ENCODE results near the gene CASP6.

The CASP6 gene

DNA sequence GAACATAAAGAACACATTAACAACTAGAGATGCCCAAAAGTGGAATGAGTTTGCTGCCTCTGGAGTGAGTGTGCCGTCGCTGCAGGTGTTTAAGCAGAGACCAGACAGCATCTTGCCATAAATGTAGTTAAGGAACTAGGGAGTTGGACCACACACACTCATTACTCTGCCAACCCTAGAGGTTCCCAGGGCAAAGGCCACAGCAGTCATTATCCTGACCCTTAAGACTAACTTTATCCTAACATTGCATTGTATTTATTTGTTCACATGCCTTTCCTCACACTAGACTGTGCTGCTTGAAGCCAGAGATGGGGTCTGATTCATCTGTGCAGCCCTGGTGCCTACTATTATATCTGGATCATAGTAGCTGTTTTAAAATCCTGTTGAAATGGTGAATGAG lies 43.5 kb upstream of the CASP6 start:
- no peak overlapping the region for H3K4me3 ChIP-seq (replicated peaks; ENCODE audit: low read depth, low read length)
- DNase-seq (ENCODE audit: low read depth) = no peak
- TF ChIP-seq, protein P1, sequence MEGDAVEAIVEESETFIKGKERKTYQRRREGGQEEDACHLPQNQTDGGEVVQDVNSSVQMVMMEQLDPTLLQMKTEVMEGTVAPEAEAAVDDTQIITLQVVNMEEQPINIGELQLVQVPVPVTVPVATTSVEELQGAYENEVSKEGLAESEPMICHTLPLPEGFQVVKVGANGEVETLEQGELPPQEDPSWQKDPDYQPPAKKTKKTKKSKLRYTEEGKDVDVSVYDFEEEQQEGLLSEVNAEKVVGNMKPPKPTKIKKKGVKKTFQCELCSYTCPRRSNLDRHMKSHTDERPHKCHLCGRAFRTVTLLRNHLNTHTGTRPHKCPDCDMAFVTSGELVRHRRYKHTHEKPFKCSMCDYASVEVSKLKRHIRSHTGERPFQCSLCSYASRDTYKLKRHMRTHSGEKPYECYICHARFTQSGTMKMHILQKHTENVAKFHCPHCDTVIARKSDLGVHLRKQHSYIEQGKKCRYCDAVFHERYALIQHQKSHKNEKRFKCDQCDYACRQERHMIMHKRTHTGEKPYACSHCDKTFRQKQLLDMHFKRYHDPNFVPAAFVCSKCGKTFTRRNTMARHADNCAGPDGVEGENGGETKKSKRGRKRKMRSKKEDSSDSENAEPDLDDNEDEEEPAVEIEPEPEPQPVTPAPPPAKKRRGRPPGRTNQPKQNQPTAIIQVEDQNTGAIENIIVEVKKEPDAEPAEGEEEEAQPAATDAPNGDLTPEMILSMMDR (IDR thresholded peaks at IDR 0.05; ENCODE audit: low read length, missing control alignments) = no peak

DNA sequence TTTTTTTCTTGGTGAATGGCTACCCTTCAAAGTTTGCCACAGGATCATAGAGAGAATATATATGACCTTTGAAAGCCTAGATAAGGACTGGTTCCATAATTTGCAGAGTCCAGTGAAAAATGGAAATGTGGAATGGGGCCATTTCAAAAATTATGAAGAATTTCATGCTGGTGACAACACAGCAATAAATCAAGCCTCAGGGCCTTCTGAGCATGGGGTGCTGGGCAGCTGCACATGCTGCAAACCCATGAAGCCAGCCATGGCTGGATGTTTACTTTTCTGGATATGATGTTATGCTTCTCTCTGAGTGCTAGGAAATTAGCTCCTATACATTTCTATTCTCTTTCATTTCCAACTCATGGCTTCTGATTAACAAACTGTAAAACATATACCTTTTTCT lies 42.6 kb upstream of the CASP6 start:
- H3K4me3 ChIP-seq (replicated peaks; ENCODE audit: low read depth, low read length) = no peak overlapping the region
- no peak for DNase-seq (ENCODE audit: low read depth)
- TF ChIP-seq, protein P1 (IDR thresholded peaks at IDR 0.05; ENCODE audit: low read length, missing control alignments) = no peak

DNA sequence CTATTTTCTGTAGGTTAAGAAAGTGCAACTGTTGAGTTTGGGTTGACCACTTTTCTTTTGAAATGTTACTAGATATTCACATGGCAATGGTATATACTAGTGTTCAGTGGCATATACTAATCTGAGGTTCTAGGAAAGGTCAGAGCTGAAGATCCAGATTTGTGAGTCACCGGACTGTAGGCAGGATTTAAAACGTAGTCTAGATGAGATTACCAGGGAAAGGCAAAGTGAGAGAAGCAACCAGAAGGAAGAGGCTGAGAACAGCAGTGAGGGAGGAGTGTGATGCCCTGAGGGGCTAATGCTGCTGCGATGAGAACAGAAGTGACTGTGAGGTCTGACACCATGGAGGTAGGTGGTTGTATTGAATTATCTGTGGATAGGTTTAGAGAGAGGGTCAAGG lies 36.3 kb upstream of the CASP6 start:
- TF ChIP-seq, protein P1 (IDR thresholded peaks at IDR 0.05; ENCODE audit: low read length, missing control alignments) = no peak
- peak; percentile 21 for DNase-seq (ENCODE audit: low read depth)
- H3K4me3 ChIP-seq (replicated peaks; ENCODE audit: low read depth, low read length) = no peak overlapping the region

DNA sequence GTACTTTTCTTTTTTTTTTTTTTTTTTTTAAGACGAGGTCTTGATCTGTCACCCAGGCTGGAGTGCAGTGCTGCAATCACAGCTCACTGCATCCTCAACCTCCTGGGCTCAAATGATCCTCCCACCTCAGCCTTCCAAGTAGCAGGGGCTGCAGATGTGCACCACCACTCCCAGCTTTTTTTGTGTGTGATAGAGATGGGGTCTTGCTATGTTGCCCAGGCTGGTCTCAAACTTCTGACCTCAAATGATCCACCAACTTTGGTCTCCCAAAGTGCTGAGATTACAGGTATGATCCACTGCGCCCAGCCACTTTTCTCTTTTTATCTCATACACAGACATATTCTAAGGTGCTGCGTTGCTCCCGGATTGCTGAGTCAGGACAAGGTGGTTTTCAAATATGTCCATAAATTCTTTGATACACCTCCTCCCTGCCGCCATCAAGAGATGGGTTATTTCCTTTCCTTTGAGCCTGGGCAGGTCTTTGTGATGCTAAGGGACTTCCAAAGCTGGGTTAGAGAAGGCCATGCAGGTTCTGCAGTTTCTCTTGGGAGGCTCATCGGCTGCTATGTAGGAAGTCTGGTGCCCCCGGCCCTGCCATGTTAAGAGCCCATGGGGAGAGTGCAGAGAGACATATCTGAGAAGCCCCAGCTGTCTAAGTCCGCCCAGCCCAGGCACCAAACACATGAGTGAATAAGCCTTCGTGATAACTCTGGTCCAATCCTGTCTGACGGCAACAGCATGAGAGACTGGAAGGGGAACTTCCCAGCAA lies 35.0 kb upstream of the CASP6 start:
- H3K4me3 ChIP-seq (replicated peaks; ENCODE audit: low read depth, low read length) = no peak overlapping the region
- TF ChIP-seq, protein P1 (IDR thresholded peaks at IDR 0.05; ENCODE audit: low read length, missing control alignments) = no peak
- DNase-seq (ENCODE audit: low read depth) = no peak

DNA sequence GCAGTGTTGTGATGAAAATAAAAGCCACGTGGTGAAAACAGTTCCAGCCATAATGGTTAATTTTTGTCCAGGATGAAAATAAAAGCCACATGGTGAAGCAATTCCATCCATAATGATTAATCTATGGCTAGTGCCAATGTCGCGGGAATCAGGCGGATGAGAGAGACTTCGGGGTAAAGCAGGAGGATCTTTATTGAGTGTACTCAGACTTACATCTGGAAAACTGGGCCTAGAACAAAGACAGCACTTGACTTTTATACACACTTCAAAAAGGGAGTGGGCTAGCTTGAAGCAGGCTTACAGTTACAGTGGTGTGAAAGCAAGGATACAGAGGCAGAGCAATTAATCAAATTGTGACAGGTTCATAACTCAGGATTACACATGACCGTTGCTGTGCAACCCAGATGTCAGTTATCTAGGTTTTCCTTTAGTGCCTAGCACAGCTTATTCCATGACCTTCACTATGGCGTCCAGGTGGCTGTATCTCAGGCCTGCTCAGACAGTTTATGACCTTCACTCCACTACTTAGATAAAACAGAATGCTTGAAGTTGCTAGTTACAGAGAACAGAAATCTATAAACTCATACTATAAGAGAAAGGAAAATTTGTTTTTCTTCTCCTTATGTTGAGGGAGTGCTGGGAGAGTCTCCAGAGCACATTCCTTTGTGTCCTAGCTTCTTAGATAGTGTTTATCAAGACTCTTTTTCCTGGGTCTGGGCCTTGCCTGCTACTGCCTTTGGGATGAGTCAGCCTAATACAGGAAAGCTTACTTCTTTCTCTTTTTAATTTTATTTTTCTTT lies 32.5 kb upstream of the CASP6 start:
- peak; percentile 41 for DNase-seq (ENCODE audit: low read depth)
- no peak overlapping the region for H3K4me3 ChIP-seq (replicated peaks; ENCODE audit: low read depth, low read length)
- TF ChIP-seq, protein P1 (IDR thresholded peaks at IDR 0.05; ENCODE audit: low read length, missing control alignments) = no peak

DNA sequence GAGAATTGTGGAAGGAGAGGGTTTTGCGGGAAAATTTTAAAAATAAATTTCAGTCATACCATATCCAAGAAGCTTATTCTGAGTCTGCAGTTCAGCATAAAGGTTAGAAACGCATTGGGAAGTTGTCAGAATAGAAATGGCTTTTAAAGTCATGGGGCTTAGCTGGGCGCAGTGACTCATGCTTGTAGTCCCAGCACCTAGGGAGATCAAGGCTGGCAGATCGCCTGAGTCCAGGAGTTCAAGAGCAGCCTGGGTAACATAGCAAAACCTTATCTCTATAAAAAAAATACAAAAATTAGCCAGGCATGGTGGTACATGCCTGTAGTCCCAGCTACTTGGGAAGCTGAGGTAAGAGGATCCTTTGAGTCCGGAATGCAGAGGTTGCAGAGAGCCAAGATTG lies 30.5 kb upstream of the CASP6 start:
- DNase-seq (ENCODE audit: low read depth) = no peak
- TF ChIP-seq, protein P1 (IDR thresholded peaks at IDR 0.05; ENCODE audit: low read length, missing control alignments) = no peak
- H3K4me3 ChIP-seq (replicated peaks; ENCODE audit: low read depth, low read length) = no peak overlapping the region
